ENCODE results near the gene SURF4. TPM values are rescaled to one million over a fixed set of nuclear protein-coding genes. Genes with fewer than 3 reads are reported as not detected.

The SURF4 gene
- total and polyA plus RNA-seq, 2 experiments from 2014 or later = 354 to 360 TPM

DNA sequence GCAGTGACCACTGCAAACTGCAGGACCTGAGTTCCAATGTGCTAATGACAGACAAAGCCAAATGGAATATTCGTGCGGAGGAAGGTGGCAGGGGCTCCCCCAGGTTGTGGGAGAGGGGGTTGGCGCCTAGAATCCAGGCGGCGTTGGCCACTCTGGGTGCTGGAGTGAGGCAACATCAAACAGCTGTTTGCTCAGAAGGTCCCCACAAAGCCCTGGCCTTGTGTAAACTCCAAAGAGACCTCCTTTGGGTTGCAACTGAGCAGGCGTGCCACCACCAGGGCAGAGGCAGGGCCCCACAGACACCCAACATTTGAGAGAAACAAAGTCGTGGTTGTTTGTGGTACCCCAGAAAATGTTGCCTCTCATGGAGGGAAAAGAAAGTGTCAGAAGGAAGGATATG, 14.9 kb upstream of the SURF4 start:
- no peak for TF ChIP-seq EZH2 (IDR thresholded peaks at IDR 0.05; ENCODE audit: borderline replicate concordance)
- TF ChIP-seq, protein P1, sequence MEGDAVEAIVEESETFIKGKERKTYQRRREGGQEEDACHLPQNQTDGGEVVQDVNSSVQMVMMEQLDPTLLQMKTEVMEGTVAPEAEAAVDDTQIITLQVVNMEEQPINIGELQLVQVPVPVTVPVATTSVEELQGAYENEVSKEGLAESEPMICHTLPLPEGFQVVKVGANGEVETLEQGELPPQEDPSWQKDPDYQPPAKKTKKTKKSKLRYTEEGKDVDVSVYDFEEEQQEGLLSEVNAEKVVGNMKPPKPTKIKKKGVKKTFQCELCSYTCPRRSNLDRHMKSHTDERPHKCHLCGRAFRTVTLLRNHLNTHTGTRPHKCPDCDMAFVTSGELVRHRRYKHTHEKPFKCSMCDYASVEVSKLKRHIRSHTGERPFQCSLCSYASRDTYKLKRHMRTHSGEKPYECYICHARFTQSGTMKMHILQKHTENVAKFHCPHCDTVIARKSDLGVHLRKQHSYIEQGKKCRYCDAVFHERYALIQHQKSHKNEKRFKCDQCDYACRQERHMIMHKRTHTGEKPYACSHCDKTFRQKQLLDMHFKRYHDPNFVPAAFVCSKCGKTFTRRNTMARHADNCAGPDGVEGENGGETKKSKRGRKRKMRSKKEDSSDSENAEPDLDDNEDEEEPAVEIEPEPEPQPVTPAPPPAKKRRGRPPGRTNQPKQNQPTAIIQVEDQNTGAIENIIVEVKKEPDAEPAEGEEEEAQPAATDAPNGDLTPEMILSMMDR (IDR thresholded peaks at IDR 0.05; ENCODE audit: poor library complexity) = no peak
- TF ChIP-seq EZH2phosphoT487 (IDR thresholded peaks at IDR 0.05; ENCODE audit: low read depth, severe bottlenecking, unreplicated experiment) = no peak
- no peak for DNase-seq (ENCODE audit: low spot score)
- H3K4me2 ChIP-seq = no peak overlapping the region
- no peak overlapping the region for H3K4me3 ChIP-seq
- no peaks in the 10 kb centered on the region for H3K27me3 ChIP-seq
- no peaks in the 10 kb centered on the region for H3K79me2 ChIP-seq
- no peaks in the 10 kb centered on the region for H4K20me1 ChIP-seq (ENCODE audit: insufficient read depth, poor library complexity, severe bottlenecking)
- no peaks in the 10 kb centered on the region for H3K9me2 ChIP-seq (replicated peaks; ENCODE audit: insufficient read depth)
- no peaks in the 10 kb centered on the region for H3K9me3 ChIP-seq (ENCODE audit: low read depth)
- no peak overlapping the region for H3K27ac ChIP-seq
- peaks cover 5% of the 10 kb centered on the region for H3K4me1 ChIP-seq (ENCODE audit: insufficient read depth)
- H2AFZ ChIP-seq = no peak overlapping the region
- no peaks in the 10 kb centered on the region for H3K36me3 ChIP-seq (replicated peaks; ENCODE audit: insufficient read depth, low read depth)
- 88% methylated on average over 7 of the region's 7 CpGs for WGBS (ENCODE audit: low lambda C conversion rate, missing lambda C conversion rate)

DNA sequence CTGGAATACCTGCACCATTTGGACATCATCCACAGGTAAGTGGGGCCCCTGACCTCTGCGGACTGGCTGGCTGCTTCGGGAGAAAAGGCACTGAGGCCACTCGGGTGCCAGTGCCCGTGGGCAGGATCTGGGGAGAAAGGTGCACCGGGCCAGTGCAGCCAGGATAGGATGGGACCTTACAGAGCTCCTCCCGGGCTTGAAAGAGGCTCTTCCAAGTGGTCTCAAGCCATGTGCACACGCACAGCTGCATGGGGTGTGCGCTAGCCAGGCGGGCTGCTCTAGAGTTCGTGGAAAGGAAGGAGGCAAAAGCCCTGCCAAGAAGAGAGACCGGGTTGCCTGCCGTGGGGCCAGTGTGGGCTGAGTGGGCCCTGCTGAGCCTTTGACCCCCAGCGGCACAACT, 13.7 kb upstream of the SURF4 start:
- Histone ChIP-seq H3K27me3 (no peaks in the 10 kb centered on the region), H2AFZ (no peak overlapping the region), H3K79me2 (no peaks in the 10 kb centered on the region), H4K20me1 (ENCODE audit: insufficient read depth, poor library complexity, severe bottlenecking) (no peaks in the 10 kb centered on the region), H3K27ac (no peak overlapping the region), H3K4me1 (ENCODE audit: insufficient read depth) (peaks cover 2% of the 10 kb centered on the region), H3K9me3 (ENCODE audit: low read depth) (no peaks in the 10 kb centered on the region), H3K4me2 (no peak overlapping the region), H3K4me3 (no peak overlapping the region), H3K36me3 (replicated peaks; ENCODE audit: insufficient read depth, low read depth) (no peaks in the 10 kb centered on the region), H3K9me2 (replicated peaks; ENCODE audit: insufficient read depth) (no peaks in the 10 kb centered on the region)
- DNase-seq (ENCODE audit: low spot score) = no peak
- TF ChIP-seq EZH2phosphoT487 (IDR thresholded peaks at IDR 0.05; ENCODE audit: low read depth, severe bottlenecking, unreplicated experiment) = no peak
- TF ChIP-seq EZH2 (IDR thresholded peaks at IDR 0.05; ENCODE audit: borderline replicate concordance) = no peak
- TF ChIP-seq, protein P1 (IDR thresholded peaks at IDR 0.05; ENCODE audit: poor library complexity) = no peak
- WGBS (ENCODE audit: low lambda C conversion rate, missing lambda C conversion rate) = 92% methylated on average over 13 of the region's 13 CpGs

DNA sequence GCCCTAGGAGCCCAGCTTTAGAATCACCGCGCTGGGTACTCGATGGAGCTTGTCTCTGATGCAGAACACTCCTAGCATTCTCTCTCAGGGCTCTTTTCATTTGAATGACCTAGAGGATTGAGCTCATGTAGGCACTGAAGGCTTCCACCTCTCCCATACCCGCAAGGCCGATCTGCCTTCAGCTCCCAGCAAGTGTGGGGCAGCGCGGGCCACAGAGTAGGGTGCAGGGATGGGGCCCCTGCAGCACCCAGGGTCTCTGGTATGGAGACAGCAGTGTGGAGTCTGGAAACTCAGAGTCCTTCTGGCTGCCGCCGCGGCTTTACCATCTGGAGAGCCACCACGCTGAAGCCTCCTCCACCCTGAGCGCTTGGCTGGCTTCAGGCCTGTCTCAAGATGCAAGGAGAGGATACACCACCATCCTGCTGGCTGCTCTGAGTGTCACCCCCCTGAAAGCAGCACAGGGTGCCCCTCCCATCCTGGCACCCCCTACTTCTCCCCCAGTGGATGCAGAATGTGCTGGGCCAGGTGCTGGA, 13.2 kb upstream of the SURF4 start:
- no peak for DNase-seq (ENCODE audit: low spot score)
- no peak overlapping the region for H3K27ac ChIP-seq
- H4K20me1 ChIP-seq (ENCODE audit: insufficient read depth, poor library complexity, severe bottlenecking) = no peaks in the 10 kb centered on the region
- no peaks in the 10 kb centered on the region for H3K9me2 ChIP-seq (replicated peaks; ENCODE audit: insufficient read depth)
- H2AFZ ChIP-seq = no peak overlapping the region
- H3K4me2 ChIP-seq = no peak overlapping the region
- no peaks in the 10 kb centered on the region for H3K36me3 ChIP-seq (replicated peaks; ENCODE audit: insufficient read depth, low read depth)
- 96% methylated on average over 12 of the region's 12 CpGs for WGBS (ENCODE audit: low lambda C conversion rate, missing lambda C conversion rate)
- H3K4me3 ChIP-seq = no peak overlapping the region
- H3K9me3 ChIP-seq (ENCODE audit: low read depth) = no peaks in the 10 kb centered on the region
- H3K79me2 ChIP-seq = no peaks in the 10 kb centered on the region
- no peaks in the 10 kb centered on the region for H3K27me3 ChIP-seq
- no peaks in the 10 kb centered on the region for H3K4me1 ChIP-seq (ENCODE audit: insufficient read depth)
- no peak for TF ChIP-seq EZH2 (IDR thresholded peaks at IDR 0.05; ENCODE audit: borderline replicate concordance)
- TF ChIP-seq, protein P1 (IDR thresholded peaks at IDR 0.05; ENCODE audit: poor library complexity) = no peak
- no peak for TF ChIP-seq EZH2phosphoT487 (IDR thresholded peaks at IDR 0.05; ENCODE audit: low read depth, severe bottlenecking, unreplicated experiment)

All from hepatocyte (in vitro differentiated cells).